NCI-H1105 (cell line): ENCODE results near the gene TTYH1.
A peak's percentile ranks its signal among the peaks of the same experiment; 100 is the strongest.

ENCODE experiments used
- DNase-seq: peaks from one replicate; lab custom pipeline; 2025; lab: John Stamatoyannopoulos, UW

TTYH1 gene

GRCh38 chr19:54424201-54424600, 8.9 kb downstream of the TTYH1 start:
- no peak for DNase-seq

GRCh38 chr19:54424660-54425381, 9.6 kb downstream of the TTYH1 start:
- no peak for DNase-seq

- DNase-seq, result no peak
Observed at GRCh38 chr19:54425382-54425723, 10.1 kb downstream of the TTYH1 start.

GRCh38 chr19:54426291-54426931, 11.1 kb downstream of the TTYH1 start:
- DNase-seq, result no peak

GRCh38 chr19:54427586-54427985, 12.3 kb downstream of the TTYH1 start:
- DNase-seq, result no peak

GRCh38 chr19:54428323-54429175, 13.3 kb downstream of the TTYH1 start:
- no peak for DNase-seq

- DNase-seq, result no peak
Observed at GRCh38 chr19:54429176-54429495, 13.9 kb downstream of the TTYH1 start.

- DNase-seq, result no peak
Observed at GRCh38 chr19:54429545-54430227, 14.4 kb downstream of the TTYH1 start.

- no peak for DNase-seq
Observed at GRCh38 chr19:54430306-54431254, 15.3 kb downstream of the TTYH1 start.

- DNase-seq, result no peak
Observed at GRCh38 chr19:54431255-54431838, 16.1 kb downstream of the TTYH1 start.

- no peak for DNase-seq
Observed at GRCh38 chr19:54432144-54432738, 17.0 kb downstream of the TTYH1 start.

- DNase-seq, result no peak
Observed at GRCh38 chr19:54433697-54434096, 18.4 kb downstream of the TTYH1 start.

- DNase-seq, result peak; percentile 60
Observed at GRCh38 chr19:54434112-54434872, 19.0 kb downstream of the TTYH1 start.

- DNase-seq, result no peak
Observed at GRCh38 chr19:54434873-54435214, 19.6 kb downstream of the TTYH1 start.

- no peak for DNase-seq
Observed at GRCh38 chr19:54435551-54436016, 20.3 kb downstream of the TTYH1 start.

GRCh38 chr19:54436031-54436523, 20.8 kb downstream of the TTYH1 start:
- DNase-seq, result no peak

GRCh38 chr19:54436628-54437252, 21.5 kb downstream of the TTYH1 start:
- DNase-seq, result no peak

GRCh38 chr19:54439174-54439851, 24.0 kb downstream of the TTYH1 start:
- DNase-seq, result no peak

GRCh38 chr19:54440641-54441040, 25.4 kb downstream of the TTYH1 start:
- DNase-seq, result no peak
